NCI-H524 treated with DMSO at 0.1 percent for 48 hours (cell line): ENCODE measurements around the gene PLXNB3.
"Not testable (repeated sequence)": the region's sequence is repeated elsewhere in the genome, so short reads cannot be mapped to it uniquely, and the experiment has no call there.

Experiments
- DNase-seq: peaks from one replicate; lab custom pipeline; 2025; lab: John Stamatoyannopoulos, UW

PLXNB3 gene

GRCh38 chrX:153763989-153764755 lies at the start of gene PLXNB3:
PLXNB3 (plus strand) TSS chrX:153764249; CDS start chrX:153765536, 1,287 bp downstream.
- no peak for DNase-seq

GRCh38 chrX:153714256-153714655 lies 49.8 kb upstream of the PLXNB3 start:
- no peak for DNase-seq

- DNase-seq: no peak
Measured at GRCh38 chrX:153717445-153717844, 46.6 kb upstream of the PLXNB3 start.

- no peak for DNase-seq
Measured at GRCh38 chrX:153719238-153719637, 44.8 kb upstream of the PLXNB3 start.

GRCh38 chrX:153719701-153720100 lies 44.3 kb upstream of the PLXNB3 start:
- no peak for DNase-seq

GRCh38 chrX:153722704-153723350 lies 41.2 kb upstream of the PLXNB3 start:
- DNase-seq: no peak

GRCh38 chrX:153723351-153724251 lies 40.4 kb upstream of the PLXNB3 start:
- no peak for DNase-seq

- peak; percentile 10 for DNase-seq
Measured at GRCh38 chrX:153724252-153725038, 39.6 kb upstream of the PLXNB3 start, which contains the start of the genes ABCD1 and BCAP31. ABCD1 (plus strand) TSS chrX:153724856; CDS start chrX:153725267, 411 bp downstream. BCAP31 (minus strand) TSS chrX:153724387; CDS start chrX:153723244, 1,143 bp downstream.

GRCh38 chrX:153725039-153725831 lies 38.8 kb upstream of the PLXNB3 start:
- DNase-seq: no peak

GRCh38 chrX:153725832-153726285 lies 38.2 kb upstream of the PLXNB3 start:
- DNase-seq: no peak

GRCh38 chrX:153726286-153727122 lies 37.5 kb upstream of the PLXNB3 start:
- DNase-seq: no peak

- no peak for DNase-seq
Measured at GRCh38 chrX:153727123-153727931, 36.7 kb upstream of the PLXNB3 start.

- DNase-seq: no peak
Measured at GRCh38 chrX:153728095-153728494, 36.0 kb upstream of the PLXNB3 start.

- DNase-seq: no peak
Measured at GRCh38 chrX:153728951-153729631, 35.0 kb upstream of the PLXNB3 start.

- DNase-seq: not testable (repeated sequence)
Measured at GRCh38 chrX:153730115-153730514, 33.9 kb upstream of the PLXNB3 start.

GRCh38 chrX:153731117-153731844 lies 32.8 kb upstream of the PLXNB3 start:
- no peak for DNase-seq

- DNase-seq: no peak
Measured at GRCh38 chrX:153731845-153732215, 32.2 kb upstream of the PLXNB3 start.
